NCI-H1092 (cell line): ENCODE data around the gene CSNK1G1.

Experiments used
- DNase-seq: peaks from one replicate; lab custom pipeline; 2025; lab: John Stamatoyannopoulos, UW

The CSNK1G1 gene

DNA sequence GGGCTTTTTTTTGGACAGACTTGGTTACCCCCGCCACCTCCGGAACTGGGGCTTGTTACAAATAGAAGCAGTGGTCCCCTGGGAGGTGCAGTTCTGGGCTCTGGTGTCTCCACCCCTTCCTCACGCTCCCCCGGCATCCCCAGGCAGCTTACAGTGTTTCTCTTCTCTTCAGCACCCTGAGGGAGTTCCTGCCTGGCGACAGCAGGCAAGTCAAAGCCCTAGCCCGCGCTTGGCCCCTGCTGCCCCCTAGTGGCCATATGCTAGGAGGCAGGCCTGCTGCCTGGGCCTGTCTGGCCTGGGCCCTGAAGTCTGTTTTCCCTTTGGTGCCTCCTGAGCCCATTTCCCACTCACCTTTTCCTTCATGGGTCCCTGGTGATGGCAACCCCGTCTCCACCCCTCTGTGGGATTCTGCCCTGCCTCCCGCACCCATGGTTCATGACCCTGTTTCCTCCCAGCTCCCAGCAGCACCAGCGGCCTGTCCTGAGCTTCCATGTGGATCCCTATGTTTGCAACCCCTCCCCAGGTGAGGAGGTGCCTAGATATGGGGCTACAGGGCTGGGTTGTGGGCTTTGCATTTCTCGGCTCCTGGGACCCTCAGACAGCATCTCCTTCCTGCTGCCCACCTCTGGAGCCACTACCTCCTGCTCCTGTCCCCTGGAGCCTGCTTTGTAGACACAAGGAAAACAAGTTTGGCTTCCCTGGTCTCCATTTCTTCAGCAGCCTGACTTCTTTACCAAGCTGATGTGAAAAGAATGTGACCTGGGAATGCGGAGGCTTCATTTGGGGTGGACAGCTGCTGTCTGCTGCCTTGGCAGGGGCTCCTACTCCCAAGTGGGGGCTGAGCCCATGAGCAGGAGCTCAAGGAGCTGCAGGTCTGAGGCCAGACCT is 202.2 kb downstream of the CSNK1G1 start:
- DNase-seq, result peak; percentile 72

DNA sequence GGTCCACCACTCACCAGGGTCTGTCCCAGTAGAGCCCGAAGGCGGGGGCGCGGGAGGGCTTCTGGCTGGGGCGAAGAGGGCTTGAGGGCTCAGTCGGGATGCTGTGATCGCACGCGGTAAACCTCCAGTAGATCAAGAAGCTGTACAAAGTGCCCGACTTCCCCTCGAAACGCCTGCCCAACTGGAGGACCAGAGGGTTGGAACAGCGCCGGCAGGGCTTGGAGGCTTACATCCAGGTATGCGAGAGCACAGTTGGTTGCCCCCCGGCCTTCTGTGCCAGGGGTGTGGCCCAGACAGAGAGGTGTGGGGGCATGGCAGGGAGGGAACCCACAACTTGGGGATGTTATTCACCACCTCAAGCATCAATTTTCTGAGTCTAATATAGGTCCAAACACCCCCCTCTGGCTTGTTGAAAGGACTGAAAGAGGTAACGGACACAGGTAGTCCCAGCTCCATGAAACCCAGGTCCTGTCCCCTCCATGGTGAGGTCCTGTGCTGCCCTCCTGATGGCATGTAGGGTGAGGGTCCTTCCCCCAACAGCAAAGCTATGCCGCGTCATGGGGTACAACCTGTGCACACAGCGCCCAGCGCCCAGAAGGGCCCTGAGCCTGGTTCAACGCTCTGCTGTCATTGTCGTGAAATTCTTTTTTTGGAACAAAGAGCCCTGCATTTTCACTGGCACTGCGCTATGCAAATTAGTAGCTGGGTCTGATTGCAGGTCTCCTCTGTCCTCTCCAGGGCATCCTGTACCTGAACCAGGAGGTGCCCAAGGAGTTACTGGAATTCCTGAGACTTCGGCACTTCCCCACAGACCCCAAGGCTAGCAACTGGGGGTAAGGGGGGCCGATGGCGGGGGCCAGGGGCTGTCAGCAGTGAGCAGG is 203.2 kb downstream of the CSNK1G1 start:
- no peak for DNase-seq

DNA sequence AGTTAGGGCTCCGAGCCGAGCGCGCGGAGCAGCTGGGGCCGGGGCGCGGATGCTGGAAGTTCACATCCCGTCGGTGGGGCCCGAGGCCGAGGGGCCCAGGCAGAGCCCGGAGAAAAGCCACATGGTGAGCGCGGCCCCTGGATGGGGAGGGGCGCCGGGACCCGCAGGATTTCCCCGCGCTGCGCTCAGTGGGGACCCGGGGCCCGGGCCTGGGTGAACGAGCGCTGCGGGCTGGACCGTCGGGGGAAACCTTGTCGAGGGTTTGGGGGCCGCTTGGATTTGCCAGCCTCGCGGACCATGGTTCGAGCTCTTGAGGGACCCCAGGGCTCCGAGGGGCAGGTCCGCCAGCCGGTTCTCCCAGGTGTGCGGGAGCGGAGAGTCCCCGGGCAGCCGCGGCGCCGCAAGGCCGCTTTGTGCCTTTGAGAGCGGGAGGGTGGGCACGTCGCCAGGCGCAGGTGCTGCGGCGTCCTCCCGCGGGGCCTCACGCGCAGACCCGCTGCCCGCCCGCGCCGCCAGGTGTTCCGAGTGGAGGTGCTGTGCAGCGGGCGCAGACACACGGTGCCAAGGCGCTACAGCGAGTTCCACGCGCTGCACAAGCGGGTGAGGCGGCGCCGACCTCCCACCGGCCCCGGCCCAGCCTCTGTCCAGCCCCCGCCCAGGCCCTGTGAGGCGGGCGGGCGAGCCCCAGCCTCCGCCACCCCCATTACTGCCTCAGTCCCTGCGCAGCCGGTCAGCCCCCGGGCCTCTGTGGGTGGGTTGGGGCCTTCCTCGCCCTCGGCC is 204.1 kb downstream of the CSNK1G1 start, which contains the start of gene SNX22:
SNX22 (plus strand) TSS at position 5 of the 780 bp plus-strand sequence; CDS start at position 50, 45 bp downstream.
- no peak for DNase-seq

DNA sequence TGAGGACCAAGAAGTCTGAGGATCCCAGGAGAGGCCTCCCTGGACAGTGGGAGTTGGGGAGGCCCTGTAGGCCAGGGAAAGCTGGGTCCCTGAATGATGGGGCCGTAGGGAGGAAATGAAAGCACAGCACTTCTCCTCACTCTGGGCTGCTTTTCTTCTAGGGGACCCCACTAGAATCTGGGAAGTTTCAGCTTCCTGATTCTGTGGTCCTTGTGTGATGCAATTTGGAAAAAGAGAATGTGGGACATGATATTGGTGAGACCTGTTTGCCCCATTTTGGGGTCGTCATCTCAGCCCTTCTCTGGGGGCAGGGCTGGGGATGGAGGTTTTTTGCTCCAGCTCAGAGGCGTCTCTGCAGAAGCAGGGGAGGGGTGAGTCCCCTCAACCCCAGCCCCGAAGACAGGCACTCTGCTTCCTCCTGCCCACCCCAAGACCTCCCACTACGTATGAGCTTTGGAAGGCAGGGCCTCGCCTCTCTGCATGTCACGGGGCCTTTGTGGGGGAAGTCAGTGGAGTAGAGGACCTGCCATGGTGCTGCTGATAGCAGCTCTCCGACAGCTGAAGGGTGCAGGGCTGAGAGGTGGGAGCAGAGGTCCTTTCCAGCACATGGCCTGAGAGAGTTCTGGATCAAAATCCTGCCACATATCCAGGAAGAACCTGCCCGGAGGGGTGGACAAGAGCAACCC is 205.9 kb downstream of the CSNK1G1 start:
- DNase-seq, result no peak

DNA sequence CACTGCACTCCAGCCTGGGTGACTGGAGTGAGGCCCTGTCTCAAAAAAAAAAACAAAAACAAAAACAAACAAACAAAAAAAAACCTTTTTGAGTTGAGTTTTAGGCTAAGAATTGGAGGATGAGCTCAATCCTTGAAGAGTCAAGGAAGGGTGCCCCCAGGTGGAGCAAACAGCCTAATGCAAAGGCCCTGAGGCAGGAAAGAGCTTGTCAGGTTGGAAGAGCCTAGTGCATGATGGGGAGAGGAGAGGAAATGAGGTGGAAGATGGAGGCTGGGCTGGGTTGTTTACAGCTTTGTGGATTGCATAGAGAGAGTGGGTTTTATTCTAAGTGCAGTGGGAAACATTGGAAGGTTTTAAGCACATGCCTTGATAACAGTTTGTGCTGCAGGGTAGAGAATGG is 206.5 kb downstream of the CSNK1G1 start:
- DNase-seq, result no peak

DNA sequence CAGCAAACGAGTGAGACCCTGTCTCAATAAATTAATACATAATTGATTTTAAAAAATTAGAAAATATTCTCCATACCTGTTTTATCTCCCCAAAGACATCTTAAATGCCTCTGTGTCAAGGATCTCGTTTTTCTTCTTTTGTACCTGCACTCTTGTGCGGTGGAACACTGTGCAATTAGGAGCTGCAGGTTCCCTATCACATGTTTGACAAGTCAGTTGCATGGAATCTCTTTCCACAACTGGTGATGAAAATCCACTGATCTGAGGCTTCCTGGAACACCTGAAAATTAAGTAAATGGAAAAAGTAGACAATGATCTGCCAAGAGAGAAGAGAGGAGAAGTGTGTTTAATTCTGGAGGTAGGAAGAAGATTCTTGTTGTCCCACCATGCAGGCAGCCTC is 207.4 kb downstream of the CSNK1G1 start:
- no peak for DNase-seq

DNA sequence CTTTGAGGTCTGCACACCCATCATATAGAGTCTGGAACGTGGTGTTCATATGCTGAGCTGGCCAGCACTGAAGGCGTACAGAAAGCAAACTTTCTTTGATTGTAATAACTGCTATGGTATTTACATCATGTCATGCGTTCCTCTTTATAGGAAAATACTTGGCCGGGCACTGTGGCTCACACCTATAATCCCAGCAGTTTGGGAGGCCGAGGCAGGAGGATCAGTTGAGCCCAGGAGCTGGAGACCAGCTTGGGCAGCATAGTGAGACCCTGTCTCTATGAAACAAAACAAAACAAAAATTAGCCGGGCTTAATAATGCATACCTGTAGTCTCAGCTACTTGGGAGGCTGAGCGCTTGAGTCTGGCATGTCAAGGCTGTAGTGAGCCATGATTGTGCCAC is 207.8 kb downstream of the CSNK1G1 start:
- DNase-seq, result no peak

DNA sequence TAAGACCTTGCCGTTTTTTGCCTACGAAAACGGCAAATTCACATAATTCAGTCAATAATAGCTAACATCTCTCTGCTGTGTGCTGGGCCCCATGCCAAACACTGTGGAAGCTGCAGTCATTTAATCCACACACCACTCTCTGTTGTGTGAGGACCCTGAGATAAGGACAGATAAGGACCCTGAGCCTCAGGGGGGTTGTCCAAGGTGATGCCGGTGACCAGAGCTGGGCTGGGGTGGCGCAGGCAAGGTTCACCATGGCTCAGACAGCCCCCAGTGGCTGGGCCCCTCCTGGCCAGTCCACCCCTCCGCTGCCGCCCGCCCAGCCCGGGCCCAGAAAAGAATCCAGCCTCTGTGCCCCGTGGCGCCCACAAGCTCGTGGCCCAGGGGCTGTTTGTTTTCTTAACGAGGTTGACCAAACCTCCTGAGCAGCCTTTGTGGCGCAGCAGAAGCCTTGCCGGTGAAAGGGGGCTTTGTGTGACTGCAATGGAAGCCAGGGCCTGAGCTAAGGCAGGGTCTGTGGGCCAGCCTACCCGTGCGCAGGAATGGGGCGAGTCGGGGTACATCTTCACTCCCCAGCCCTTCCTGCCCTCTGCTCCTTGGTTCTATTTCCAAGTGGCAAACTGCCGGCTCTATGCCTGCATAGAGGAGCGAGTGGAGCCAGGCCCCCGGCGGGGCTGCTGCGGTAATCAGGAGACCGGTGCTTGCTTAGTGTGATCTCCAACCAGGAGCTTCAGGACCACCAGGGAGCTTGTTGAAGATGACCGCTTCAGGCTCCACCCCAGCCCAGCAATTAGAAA is 208.9 kb downstream of the CSNK1G1 start:
- no peak for DNase-seq

DNA sequence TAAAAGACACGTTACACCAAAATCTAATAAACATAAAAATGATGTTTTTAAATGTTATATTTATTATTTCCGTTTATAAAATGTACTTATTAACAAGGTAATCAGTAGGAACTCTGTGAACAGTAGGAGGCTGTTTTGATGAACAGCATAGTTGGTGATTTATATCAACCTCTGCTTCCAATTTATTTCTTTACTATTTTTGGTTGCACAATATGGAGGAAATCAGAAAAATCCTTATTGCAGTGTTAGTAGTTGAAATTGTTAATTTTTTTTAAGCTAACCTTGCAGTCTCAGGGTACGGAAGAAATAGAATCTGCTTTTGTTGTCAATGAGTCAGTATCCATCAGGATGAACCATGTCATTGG is 209.5 kb downstream of the CSNK1G1 start:
- DNase-seq, result no peak

DNA sequence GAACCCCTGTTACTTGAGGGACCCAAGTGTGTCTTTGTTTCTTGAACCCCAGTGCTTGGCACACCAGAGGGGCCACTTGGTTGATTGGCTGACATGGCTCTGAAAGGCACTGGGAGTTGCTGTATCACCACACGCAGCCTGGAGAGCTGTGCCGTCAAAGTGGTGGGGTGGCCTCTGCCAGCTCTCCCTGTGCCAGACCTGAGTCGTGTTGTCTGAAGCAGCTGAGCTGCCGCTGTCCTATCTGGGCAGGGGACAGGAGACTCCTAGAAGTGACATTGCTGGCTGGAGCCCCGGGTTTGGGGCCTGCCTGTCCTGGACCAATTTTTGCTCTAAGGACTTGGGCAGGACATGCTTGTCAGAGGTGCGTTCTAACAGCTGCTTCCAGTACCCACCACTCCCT is 209.9 kb downstream of the CSNK1G1 start:
- no peak for DNase-seq

DNA sequence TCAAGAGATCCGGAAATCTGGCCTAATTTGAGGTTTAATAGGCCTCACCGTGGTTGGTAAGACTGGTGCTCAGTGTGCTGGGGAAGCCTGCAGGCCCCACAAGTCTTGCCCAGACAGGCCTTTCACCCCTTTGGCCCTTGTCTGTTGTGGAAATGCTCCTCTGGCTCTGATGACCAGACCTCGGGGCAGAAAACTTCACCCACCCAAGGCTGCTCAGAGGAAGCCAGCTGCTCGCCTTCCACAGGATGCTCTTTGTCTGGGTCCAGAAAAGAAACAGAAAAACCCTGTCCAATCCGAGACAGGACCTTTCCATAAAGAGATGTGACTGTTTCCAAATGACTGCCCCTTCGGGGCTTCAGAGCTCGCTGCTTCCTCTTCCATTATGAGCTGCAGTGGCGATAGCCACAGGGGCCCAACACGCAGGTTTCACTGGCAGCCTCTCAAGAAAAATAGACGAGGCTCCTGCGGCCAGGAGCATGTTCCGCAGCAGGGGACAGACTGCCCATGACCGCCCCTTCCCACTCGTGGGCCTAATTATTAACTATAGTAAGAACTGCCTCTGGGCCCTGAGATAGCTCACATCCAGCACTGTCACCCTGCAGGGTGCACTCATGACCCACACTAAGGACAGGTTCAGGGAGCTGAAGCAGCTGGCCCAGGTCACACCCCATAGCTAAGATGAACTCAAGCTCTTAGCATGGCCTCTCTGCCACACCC is 211.2 kb downstream of the CSNK1G1 start:
- no peak for DNase-seq

DNA sequence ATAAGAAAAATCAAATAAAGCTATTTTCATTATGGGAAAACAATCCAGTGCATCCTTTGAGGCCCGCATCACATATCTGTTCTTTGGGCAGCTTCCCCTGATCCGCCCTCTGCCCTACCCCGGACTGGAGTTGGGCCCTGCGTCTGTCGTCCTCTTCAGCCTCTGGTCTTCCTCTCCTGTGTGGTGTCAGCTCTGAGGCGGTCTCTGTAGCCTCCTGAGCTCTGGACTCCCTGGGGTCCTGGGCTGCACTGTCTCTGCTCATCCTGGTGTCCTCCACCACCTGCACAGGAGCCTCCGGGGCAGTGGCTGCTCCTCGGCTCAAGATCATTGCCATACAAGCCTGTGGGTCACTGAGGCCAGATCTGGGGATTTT is 211.8 kb downstream of the CSNK1G1 start:
- DNase-seq, result no peak

DNA sequence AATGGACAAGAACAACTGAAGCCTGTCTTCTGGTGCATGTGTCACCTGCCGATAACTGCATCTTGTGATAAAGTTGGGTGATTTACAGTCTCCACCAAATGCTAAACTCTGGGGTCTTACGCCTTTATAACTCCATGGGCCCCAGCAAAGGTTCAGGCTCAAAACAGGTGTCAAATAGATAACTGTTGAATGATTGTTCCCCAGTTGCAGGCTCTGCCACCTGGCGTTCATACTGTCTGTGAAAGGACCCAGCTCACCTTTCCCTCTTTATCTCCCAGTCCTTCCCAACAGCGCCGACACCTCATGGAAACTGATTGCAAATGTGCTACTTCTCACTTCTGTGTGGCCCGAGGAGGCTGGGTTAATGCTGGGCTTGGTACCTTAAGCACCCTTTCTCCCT is 212.7 kb downstream of the CSNK1G1 start:
- DNase-seq, result no peak

DNA sequence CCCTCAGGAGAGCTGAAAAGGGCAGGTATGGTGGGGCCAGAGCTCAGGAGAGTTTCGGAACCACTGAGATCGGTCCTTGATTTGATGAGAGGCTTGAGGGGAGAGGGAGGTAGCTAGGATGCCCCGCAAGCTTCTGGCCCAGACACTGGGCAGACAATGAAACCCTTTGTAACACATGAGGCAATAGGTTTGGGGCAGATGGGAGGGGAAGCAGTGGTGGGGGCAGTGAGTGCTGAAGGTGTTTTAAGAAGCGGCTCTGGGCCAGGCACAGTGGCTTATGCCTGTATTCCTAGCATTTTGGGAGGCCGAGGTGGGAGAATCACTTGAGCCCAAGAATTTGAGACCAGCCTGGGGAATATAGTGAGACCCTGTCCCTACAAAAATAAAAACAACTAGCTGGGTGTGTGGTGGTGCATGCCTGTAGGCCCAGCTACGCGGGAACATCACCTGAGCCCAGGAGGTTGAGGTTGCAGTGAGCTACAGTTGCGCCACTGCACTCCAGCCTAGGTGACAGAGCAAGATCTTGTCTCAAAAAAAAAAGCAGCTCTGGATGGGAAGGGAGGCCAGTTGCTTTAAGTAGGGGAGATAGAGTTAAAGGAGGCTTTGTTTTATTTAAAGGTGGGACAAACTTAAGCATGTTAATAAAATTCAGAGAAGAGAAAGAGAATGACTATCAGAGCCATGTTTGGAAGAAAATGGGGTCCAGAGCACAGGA is 214.0 kb downstream of the CSNK1G1 start:
- no peak for DNase-seq

DNA sequence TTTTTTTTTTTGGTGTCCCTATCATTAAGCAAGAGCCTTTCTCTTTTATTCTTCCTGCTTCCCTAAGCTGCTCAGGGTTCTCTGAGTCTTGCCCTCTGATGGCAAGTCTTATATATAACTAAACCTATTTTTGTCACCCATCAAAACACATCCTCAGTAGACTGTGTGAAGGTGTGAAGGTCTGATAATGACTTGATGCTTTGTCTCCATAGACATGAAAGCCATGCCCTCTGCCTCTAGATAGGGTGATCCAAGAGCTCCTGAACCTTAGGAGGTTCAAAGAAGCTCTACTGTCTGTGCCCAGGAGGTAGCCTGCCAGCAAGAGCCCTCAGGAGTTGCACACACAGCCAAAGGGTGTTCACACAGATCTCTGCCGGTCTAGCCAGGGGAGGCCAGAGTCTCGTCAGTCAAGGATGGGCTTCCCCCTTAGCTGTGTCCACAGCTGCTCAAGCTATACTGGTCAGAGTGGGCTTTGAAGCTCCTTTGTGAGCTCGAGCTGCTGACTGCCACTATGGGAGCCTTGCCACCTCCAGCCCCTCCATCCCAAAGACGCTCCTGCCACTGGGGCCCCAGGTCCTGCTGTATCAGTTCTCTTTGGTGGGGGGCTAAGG is 217.5 kb downstream of the CSNK1G1 start:
- no peak for DNase-seq

DNA sequence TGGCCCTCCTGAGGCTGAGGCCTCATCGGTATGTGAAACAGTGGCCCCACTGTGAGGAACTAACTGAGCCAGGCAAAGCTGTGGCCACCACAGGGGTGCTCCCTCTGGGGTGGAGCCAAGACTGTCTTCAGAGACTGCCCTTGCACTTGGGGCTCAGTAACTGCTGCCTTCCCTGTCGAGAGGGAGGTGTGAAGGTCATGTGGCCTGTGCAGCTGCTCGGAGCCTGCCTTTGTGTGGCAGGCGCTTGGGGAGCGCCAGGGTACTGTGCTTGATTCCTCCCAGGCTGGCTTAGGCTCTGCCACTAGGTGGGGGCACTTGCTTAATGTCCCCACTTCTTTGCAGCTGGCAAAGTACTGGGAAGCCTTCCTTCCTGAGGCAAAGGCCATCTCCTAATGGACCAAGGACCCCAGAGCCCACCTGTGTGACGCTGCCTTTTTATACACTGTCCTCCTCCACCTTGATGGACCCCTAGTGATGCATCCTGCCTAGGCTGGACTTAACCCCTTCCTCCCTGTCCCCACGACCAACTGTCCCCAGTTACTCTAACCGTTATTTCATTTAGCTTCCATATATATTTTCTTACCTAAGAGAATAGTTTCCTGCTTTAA is 218.6 kb downstream of the CSNK1G1 start:
- DNase-seq, result no peak

DNA sequence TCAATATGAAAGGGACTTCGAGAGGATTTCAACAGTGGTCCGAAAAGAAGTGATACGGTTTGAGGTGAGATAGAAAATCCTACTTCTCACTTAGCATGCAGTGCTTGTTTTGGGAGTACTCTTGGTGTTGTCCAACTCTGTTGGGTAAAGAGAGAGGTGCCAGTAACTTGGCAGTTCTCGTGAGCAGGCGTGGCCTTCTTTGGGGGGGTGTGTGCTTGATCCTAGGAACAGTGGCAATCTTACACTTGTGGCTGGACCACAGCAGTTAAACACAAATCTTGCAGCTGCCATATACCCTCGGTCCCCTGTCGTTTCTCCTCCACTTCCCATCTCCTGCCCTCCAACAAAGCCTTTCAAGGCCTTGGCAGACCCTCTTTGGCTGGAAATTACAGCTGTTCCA is 219.6 kb downstream of the CSNK1G1 start:
- DNase-seq, result no peak

DNA sequence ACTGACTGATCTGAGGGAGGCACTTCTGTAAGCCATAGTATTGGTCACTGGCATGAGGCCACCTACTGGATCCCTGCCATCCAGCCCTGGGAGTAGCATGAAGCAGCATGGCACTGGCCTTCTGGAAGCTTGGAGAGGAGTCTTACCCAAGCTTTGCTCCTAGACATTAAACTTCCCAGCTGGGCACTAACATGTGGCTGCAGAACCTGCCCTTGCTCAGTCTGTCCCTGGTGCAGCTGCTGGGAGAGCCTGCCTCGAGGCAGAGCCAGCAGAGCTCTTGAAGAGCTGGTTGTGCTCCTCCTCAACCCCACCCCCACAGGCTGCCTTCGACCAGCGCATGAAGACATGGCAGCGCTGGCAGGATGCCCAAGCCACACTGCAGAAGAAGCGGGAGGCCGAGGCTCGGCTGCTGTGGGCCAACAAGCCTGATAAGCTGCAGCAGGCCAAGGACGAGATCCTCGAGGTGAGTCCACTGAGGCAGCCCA is 221.6 kb downstream of the CSNK1G1 start:
- DNase-seq, result no peak
